CD1c-positive myeloid dendritic cell (primary cell): ENCODE measurements around the gene ANAPC5.

Experiments
- DNase-seq: peaks from one replicate; pipeline ENCODE4 v3.0.0-alpha.2; 2016; ENCODE audit errors: extremely low spot score

ANAPC5 gene

GRCh38 chr12:121365416-121366062 lies 13.3 kb upstream of the ANAPC5 start:
- no peak for DNase-seq

GRCh38 chr12:121364683-121365121 lies 12.5 kb upstream of the ANAPC5 start:
- DNase-seq: no peak

GRCh38 chr12:121358073-121358472 lies 5.9 kb upstream of the ANAPC5 start:
- DNase-seq: no peak

GRCh38 chr12:121357331-121357730 lies 5.1 kb upstream of the ANAPC5 start:
- DNase-seq: no peak

GRCh38 chr12:121356657-121357056 lies 4.4 kb upstream of the ANAPC5 start:
- DNase-seq: no peak

GRCh38 chr12:121355818-121356217 lies 3.6 kb upstream of the ANAPC5 start:
- no peak for DNase-seq

- no peak for DNase-seq
Observed at GRCh38 chr12:121352682-121353018, 439 bp upstream of the ANAPC5 start.

GRCh38 chr12:121346747-121347146 lies 5.5 kb downstream of the ANAPC5 start:
- no peak for DNase-seq

- no peak for DNase-seq
Observed at GRCh38 chr12:121345151-121345815, 6.9 kb downstream of the ANAPC5 start.

- no peak for DNase-seq
Observed at GRCh38 chr12:121344506-121344905, 7.7 kb downstream of the ANAPC5 start.

- DNase-seq: no peak
Observed at GRCh38 chr12:121337416-121337815, 14.8 kb downstream of the ANAPC5 start.

- DNase-seq: peak; percentile 70
Observed at GRCh38 chr12:121334513-121335343, 17.5 kb downstream of the ANAPC5 start.

- DNase-seq: no peak
Observed at GRCh38 chr12:121333747-121334146, 18.5 kb downstream of the ANAPC5 start.

GRCh38 chr12:121331248-121331647 lies 21.0 kb downstream of the ANAPC5 start:
- no peak for DNase-seq

GRCh38 chr12:121330692-121331091 lies 21.5 kb downstream of the ANAPC5 start:
- no peak for DNase-seq

GRCh38 chr12:121330195-121330594 lies 22.0 kb downstream of the ANAPC5 start:
- no peak for DNase-seq

GRCh38 chr12:121328620-121329019 lies 23.6 kb downstream of the ANAPC5 start:
- no peak for DNase-seq

GRCh38 chr12:121326996-121327674 lies 25.1 kb downstream of the ANAPC5 start:
- DNase-seq: no peak

- peak; percentile 19 for DNase-seq
Observed at GRCh38 chr12:121325922-121326396, 26.3 kb downstream of the ANAPC5 start.

- DNase-seq: no peak
Observed at GRCh38 chr12:121323908-121324307, 28.3 kb downstream of the ANAPC5 start.

GRCh38 chr12:121318121-121318520 lies 34.1 kb downstream of the ANAPC5 start:
- DNase-seq: no peak

GRCh38 chr12:121314431-121314830 lies 37.8 kb downstream of the ANAPC5 start:
- peak; percentile 50 for DNase-seq
